ENCODE measurements around the gene SWI5.
A peak's percentile ranks its signal among the peaks of the same experiment; 100 is the strongest.
"Not testable (repeated sequence)": the region's sequence is repeated elsewhere in the genome, so short reads cannot be mapped to it uniquely, and the experiment has no call there.

The SWI5 gene

GRCh38 chr9:128271512-128271911 lies 4.6 kb upstream of the SWI5 start:
- no peak for TF ChIP-seq CTCF (IDR thresholded peaks at IDR 0.05; ENCODE audit: extremely low read depth, missing control alignments)

GRCh38 chr9:128274245-128274644 lies 1.8 kb upstream of the SWI5 start:
- DNase-seq (ENCODE audit: low spot score), result no peak
- TF ChIP-seq CTCF (IDR thresholded peaks at IDR 0.05; ENCODE audit: extremely low read depth, missing control alignments), result no peak

More at GRCh38 chr9:128271512-128271911, 4.6 kb upstream of the SWI5 start:
- no peak for DNase-seq (ENCODE audit: low spot score)

GRCh38 chr9:128275198-128276007 lies 673 bp upstream of the SWI5 start, which contains the start of gene GOLGA2:
Gene GOLGA2, minus strand, starts transcription at chr9:128276007. Its CDS starts 31 bp downstream, at chr9:128275976.
- DNase-seq (ENCODE audit: low spot score), result peak; percentile 83
- TF ChIP-seq CTCF (IDR thresholded peaks at IDR 0.05; ENCODE audit: extremely low read depth, missing control alignments), result no peak

- no peak for TF ChIP-seq CTCF (IDR thresholded peaks at IDR 0.05; ENCODE audit: extremely low read depth, missing control alignments)
- peak; percentile 32 for DNase-seq (ENCODE audit: low spot score)
These were observed 646 bp downstream of the SWI5 start for GRCh38 chr9:128276574-128277270.

GRCh38 chr9:128279088-128280073 lies 3.3 kb downstream of the SWI5 start:
- DNase-seq (ENCODE audit: low spot score), result not testable (repeated sequence)

GRCh38 chr9:128280084-128280622 lies 4.1 kb downstream of the SWI5 start:
- TF ChIP-seq CTCF (IDR thresholded peaks at IDR 0.05; ENCODE audit: extremely low read depth, missing control alignments), result no peak
- no peak for DNase-seq (ENCODE audit: low spot score)

GRCh38 chr9:128282500-128282899 lies 6.4 kb downstream of the SWI5 start:
- TF ChIP-seq CTCF (IDR thresholded peaks at IDR 0.05; ENCODE audit: extremely low read depth, missing control alignments), result no peak

More at GRCh38 chr9:128282500-128282899, 6.4 kb downstream of the SWI5 start:
- no peak for DNase-seq (ENCODE audit: low spot score)

Measured in GM20000 (cell line).